Measurements from ENCODE around the gene MGAT3. TPM values are rescaled to one million over a fixed set of nuclear protein-coding genes. Genes with fewer than 3 reads are reported as not detected.
A peak's percentile ranks its signal among the peaks of the same experiment; 100 is the strongest.

Gene MGAT3
- total RNA-seq, 1 experiment from 2014 or later, result 0.57 TPM

DNA sequence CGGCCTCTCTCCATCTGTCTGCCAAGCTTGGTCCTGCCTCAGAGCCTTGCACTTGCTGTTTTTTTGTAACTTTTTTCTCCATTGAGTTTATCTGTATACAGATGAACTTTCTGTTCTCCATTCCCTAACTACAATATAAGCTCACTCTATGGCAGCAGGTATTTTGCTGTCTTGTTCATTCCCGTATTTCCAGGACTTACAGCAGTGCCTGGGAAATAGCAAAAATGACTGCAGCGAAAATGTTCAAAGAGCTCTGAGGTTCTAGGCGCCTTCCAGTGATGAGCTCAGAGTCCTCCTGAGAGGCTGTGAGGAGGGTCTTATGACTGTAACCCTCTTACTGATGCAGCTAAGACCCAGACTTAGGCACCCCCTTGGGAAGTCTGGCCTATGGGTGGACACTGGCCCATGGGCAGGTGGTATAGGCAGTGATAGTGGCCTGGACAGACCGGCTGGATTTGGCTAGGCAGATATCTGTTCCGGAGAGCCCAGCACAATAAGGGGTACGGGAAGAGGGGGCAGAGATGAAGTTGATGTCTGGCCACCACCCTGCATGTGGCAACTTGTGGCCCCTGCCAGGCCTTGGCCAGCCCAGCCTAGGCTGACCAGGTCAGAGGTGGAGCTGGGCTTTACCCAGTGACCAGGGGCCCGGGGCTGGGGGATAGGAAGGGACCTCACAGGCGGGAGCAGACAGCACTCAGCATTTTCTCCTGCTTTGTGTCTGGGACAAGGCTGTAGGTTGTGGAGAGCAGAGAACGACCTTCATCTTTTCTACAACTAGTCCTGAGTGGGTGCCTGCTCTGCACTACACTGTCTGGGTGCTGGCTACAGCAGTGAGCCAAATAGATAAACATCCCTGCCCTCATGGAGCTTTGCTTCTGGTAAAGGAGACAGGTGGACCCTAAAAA lies 68.2 kb downstream of the MGAT3 start:
- intact Hi-C loops (cut with micrococcal nuclease; ENCODE audit: unreplicated experiment), result no loop called here

DNA sequence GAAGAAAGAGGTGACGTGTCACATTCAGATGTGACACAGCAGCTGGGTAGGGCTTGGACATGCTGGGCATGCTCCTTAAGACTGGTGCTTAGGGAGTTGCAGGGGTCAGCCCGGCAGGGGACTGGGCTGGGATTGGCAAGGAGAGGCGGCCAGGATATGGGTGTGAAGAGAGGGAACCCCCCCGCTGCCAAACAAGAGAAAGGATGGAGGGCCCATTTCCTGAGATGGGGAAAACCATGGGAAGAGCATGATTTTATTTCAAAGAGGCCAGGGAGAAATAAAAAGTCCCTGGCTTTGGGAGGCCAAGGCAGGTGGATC lies 68.8 kb downstream of the MGAT3 start:
- H3K4me1 ChIP-seq (ENCODE audit: control insufficient read depth, insufficient read depth, low read length), result peaks cover 37% of the 10 kb centered on the region
- intact Hi-C loops (cut with micrococcal nuclease; ENCODE audit: unreplicated experiment) (no loop called here), in situ Hi-C loops (cut with HindIII; ENCODE audit: low pct_unique_long_range_greater_than_20kb, low sequenced_read_pairs) (no loop called here)
- CTCF ChIA-PET, result no interaction called here
- TF ChIP-seq SIN3A (IDR thresholded peaks at IDR 0.05; ENCODE audit: borderline replicate concordance, insufficient read depth, low read depth, low read length), result no peak
- TF ChIP-seq, protein P1, sequence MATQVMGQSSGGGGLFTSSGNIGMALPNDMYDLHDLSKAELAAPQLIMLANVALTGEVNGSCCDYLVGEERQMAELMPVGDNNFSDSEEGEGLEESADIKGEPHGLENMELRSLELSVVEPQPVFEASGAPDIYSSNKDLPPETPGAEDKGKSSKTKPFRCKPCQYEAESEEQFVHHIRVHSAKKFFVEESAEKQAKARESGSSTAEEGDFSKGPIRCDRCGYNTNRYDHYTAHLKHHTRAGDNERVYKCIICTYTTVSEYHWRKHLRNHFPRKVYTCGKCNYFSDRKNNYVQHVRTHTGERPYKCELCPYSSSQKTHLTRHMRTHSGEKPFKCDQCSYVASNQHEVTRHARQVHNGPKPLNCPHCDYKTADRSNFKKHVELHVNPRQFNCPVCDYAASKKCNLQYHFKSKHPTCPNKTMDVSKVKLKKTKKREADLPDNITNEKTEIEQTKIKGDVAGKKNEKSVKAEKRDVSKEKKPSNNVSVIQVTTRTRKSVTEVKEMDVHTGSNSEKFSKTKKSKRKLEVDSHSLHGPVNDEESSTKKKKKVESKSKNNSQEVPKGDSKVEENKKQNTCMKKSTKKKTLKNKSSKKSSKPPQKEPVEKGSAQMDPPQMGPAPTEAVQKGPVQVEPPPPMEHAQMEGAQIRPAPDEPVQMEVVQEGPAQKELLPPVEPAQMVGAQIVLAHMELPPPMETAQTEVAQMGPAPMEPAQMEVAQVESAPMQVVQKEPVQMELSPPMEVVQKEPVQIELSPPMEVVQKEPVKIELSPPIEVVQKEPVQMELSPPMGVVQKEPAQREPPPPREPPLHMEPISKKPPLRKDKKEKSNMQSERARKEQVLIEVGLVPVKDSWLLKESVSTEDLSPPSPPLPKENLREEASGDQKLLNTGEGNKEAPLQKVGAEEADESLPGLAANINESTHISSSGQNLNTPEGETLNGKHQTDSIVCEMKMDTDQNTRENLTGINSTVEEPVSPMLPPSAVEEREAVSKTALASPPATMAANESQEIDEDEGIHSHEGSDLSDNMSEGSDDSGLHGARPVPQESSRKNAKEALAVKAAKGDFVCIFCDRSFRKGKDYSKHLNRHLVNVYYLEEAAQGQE (IDR thresholded peaks at IDR 0.05; ENCODE audit: insufficient read depth in 1 of 2, low read depth in 2 of 2, low read length in 1 of 2), result no peak
- peaks cover 8% of the 10 kb centered on the region for H3K36me3 ChIP-seq (ENCODE audit: control insufficient read depth, insufficient read depth, low read length)
- H3K27ac ChIP-seq (ENCODE audit: low read length), result no peak overlapping the region
- POLR2A ChIA-PET, result interaction anchor here (0.5 kb wide), 1 partner anchor 208 kb away, joined by 3 read pairs; no protein-coding TSS in a partner anchor
- no peak for ATAC-seq
- H3K4me3 ChIP-seq (ENCODE audit: low read depth in 2 of 2, low read length in 2 of 2), result no peak overlapping the region
- no TSS peak for BruUV-seq (replicated peaks)
- no peaks in the 10 kb centered on the region for H3K9me3 ChIP-seq (ENCODE audit: control insufficient read depth, insufficient read depth, low read depth, low read length)
- DNase-seq (ENCODE audit: low read depth, low spot score), result no peak
- H3K27me3 ChIP-seq (ENCODE audit: control insufficient read depth, insufficient read depth, low read length), result no peaks in the 10 kb centered on the region

More for the DNA sequence above, 68.2 kb downstream of the MGAT3 start:
- no peak for DNase-seq (ENCODE audit: low read depth, low spot score)
- ATAC-seq, result no peak
- BruUV-seq (replicated peaks), result no TSS peak
- TF ChIP-seq POLR2AphosphoS5 (IDR thresholded peaks at IDR 0.05; ENCODE audit: low read depth, low read length), result no peak
- no peak for TF ChIP-seq TCF7L2 (IDR thresholded peaks at IDR 0.05; ENCODE audit: low read depth, low read length)
- TF ChIP-seq, protein P2, sequence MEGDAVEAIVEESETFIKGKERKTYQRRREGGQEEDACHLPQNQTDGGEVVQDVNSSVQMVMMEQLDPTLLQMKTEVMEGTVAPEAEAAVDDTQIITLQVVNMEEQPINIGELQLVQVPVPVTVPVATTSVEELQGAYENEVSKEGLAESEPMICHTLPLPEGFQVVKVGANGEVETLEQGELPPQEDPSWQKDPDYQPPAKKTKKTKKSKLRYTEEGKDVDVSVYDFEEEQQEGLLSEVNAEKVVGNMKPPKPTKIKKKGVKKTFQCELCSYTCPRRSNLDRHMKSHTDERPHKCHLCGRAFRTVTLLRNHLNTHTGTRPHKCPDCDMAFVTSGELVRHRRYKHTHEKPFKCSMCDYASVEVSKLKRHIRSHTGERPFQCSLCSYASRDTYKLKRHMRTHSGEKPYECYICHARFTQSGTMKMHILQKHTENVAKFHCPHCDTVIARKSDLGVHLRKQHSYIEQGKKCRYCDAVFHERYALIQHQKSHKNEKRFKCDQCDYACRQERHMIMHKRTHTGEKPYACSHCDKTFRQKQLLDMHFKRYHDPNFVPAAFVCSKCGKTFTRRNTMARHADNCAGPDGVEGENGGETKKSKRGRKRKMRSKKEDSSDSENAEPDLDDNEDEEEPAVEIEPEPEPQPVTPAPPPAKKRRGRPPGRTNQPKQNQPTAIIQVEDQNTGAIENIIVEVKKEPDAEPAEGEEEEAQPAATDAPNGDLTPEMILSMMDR (IDR thresholded peaks at IDR 0.05), result no peak
- TF ChIP-seq SIN3A (IDR thresholded peaks at IDR 0.05; ENCODE audit: borderline replicate concordance, insufficient read depth, low read depth, low read length), result no peak
- TF ChIP-seq, protein P1 (IDR thresholded peaks at IDR 0.05; ENCODE audit: insufficient read depth in 1 of 2, low read depth in 2 of 2, low read length in 1 of 2), result no peak
- H3K27ac ChIP-seq (ENCODE audit: low read length), result 0 out of 2 replicates have a peak overlapping the region, but pooled peaks have one; percentile 1
- POLR2A ChIA-PET, result interaction anchor here (0.5 kb wide), 1 partner anchor 207 kb away, joined by 3 read pairs; no protein-coding TSS in a partner anchor
- no peaks in the 10 kb centered on the region for H3K9me3 ChIP-seq (ENCODE audit: control insufficient read depth, insufficient read depth, low read depth, low read length)
- no peaks in the 10 kb centered on the region for H3K27me3 ChIP-seq (ENCODE audit: control insufficient read depth, insufficient read depth, low read length)
- CTCF ChIA-PET, result interaction anchor here (1.2 kb wide), 2 partner anchors 29 to 31 kb away, joined by 3 to 4 read pairs; no protein-coding TSS in a partner anchor
- no peak overlapping the region for H3K4me3 ChIP-seq (ENCODE audit: low read depth in 2 of 2, low read length in 2 of 2)
- peaks cover 32% of the 10 kb centered on the region for H3K4me1 ChIP-seq (ENCODE audit: control insufficient read depth, insufficient read depth, low read length)
- in situ Hi-C loops (cut with HindIII; ENCODE audit: low pct_unique_long_range_greater_than_20kb, low sequenced_read_pairs), result no loop called here
- H3K36me3 ChIP-seq (ENCODE audit: control insufficient read depth, insufficient read depth, low read length), result peaks cover 10% of the 10 kb centered on the region
